ENCODE results near the gene HHAT. TPM values are rescaled to one million over a fixed set of nuclear protein-coding genes. Genes with fewer than 3 reads are reported as not detected.

The HHAT gene
- total and polyA plus RNA-seq, 2 donors (not counting 3 experiments of a cell fraction or from before 2014, with no cell fraction given), result 2.4 to 4.3 TPM

DNA sequence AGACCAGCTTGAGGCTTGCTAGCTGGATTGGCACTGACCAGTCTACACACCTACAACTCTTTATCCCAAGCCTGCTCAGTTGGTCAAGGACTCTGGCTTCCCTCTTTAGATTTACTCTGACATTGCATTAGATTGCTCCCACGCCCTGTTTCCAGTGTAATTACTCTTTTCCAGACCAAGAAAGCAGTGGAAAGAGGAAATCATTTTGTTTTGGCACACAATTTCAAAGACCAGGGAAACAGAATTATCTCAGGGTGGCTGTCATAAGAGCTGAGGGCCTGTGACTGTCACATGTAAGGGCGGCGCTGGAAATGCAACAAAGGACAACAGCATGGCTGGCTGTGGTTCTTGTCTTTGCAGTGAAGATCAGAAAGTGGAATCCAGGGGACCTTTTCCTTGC, 302.7 kb downstream of the HHAT start:
- Histone ChIP-seq H3K27ac (ENCODE audit: insufficient read depth, low read depth, low read length) (no peak overlapping the region), H2AFZ (ENCODE audit: low read depth, low read length) (no peak overlapping the region), H3K36me3 (ENCODE audit: control insufficient read depth in 2 of 2, extremely low read depth in 1 of 2, insufficient read depth in 2 of 2, low read length in 2 of 2) (no peaks in the 10 kb centered on the region), H3K79me2 (ENCODE audit: control insufficient read depth, insufficient read depth, low read length) (no peaks in the 10 kb centered on the region), H3K4me2 (ENCODE audit: insufficient read depth, low read length) (no peak overlapping the region), H3K27me3 (ENCODE audit: control insufficient read depth in 2 of 2, insufficient read depth in 2 of 2, low read length in 2 of 2) (no peaks in the 10 kb centered on the region), H3K9me1 (replicated peaks; ENCODE audit: control insufficient read depth, extremely low read depth, insufficient read depth, low read length) (no peaks in the 10 kb centered on the region), H4K20me1 (replicated peaks; ENCODE audit: control insufficient read depth, extremely low read depth, insufficient read depth, low read length) (no peaks in the 10 kb centered on the region), H3K4me1 (ENCODE audit: control insufficient read depth, extremely low read depth, insufficient read depth, low read length) (no peaks in the 10 kb centered on the region), H3K4me3 (replicated peaks in 1 of 3; ENCODE audit: insufficient read depth in 1 of 3, low read depth in 1 of 3, low read length in 3 of 3) (no peak overlapping the region), H3K9ac (replicated peaks; ENCODE audit: extremely low read depth, insufficient read depth, low read length) (no peak overlapping the region), H3K9me3 (replicated peaks; ENCODE audit: control insufficient read depth, insufficient read depth, low read length) (peaks cover 2% of the 10 kb centered on the region)
- dilution Hi-C loops (cut with MboI; ENCODE audit: extremely low pct_ligation_motif_present, low sequenced_read_pairs), result no loop called here
- TF ChIP-seq FOS (IDR thresholded peaks at IDR 0.05; ENCODE audit: borderline replicate concordance, insufficient read depth, low read length) (no peak), EZH2 (IDR thresholded peaks at IDR 0.05; ENCODE audit: borderline replicate concordance, low read depth, low read length, severe bottlenecking) (no peak), MYC (IDR thresholded peaks at IDR 0.05; ENCODE audit: low read depth, low read length) (no peak)
- no peak for DNase-seq (ENCODE audit: low read depth, low spot score)
- POLR2A ChIA-PET, result no interaction called here
- FAIRE-seq, result no peak
- intact Hi-C loops (cut with micrococcal nuclease), result no loop called here
- CTCF ChIA-PET, result no interaction called here
- no TSS peak for BruUV-seq (replicated peaks)

DNA sequence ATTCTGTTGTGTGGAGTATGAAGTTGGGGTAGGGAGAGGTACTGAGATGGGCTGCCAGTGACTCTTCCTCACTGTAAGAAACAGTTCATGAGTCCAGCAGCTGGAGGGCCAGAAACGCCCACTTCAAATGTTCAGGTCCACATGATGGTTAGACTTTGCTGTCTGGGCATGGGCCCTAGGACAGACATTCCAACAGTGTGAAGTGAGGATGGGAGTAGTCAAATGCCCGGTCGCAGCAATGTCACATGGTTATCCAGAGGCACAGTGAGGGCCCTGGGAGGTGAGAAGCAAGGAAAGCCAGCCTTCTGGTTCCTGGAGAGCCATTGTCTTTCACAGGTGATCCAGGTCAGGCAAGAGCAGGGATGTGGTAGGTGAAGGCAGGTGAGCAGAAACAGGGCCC, 304.4 kb downstream of the HHAT start:
- H4K20me1 ChIP-seq (replicated peaks; ENCODE audit: control insufficient read depth, extremely low read depth, insufficient read depth, low read length), result no peaks in the 10 kb centered on the region
- no peak overlapping the region for H2AFZ ChIP-seq (ENCODE audit: low read depth, low read length)
- no peak overlapping the region for H3K4me3 ChIP-seq (replicated peaks in 1 of 3; ENCODE audit: insufficient read depth in 1 of 3, low read depth in 1 of 3, low read length in 3 of 3)
- peaks cover 2% of the 10 kb centered on the region for H3K9me3 ChIP-seq (replicated peaks; ENCODE audit: control insufficient read depth, insufficient read depth, low read length)
- CTCF ChIA-PET, result no interaction called here
- POLR2A ChIA-PET, result no interaction called here
- DNase-seq (ENCODE audit: low read depth, low spot score), result no peak
- H3K79me2 ChIP-seq (ENCODE audit: control insufficient read depth, insufficient read depth, low read length), result no peaks in the 10 kb centered on the region
- intact Hi-C loops (cut with micrococcal nuclease) (no loop called here), dilution Hi-C loops (cut with MboI; ENCODE audit: extremely low pct_ligation_motif_present, low sequenced_read_pairs) (no loop called here)
- H3K4me2 ChIP-seq (ENCODE audit: insufficient read depth, low read length), result no peak overlapping the region
- no peaks in the 10 kb centered on the region for H3K27me3 ChIP-seq (ENCODE audit: control insufficient read depth in 2 of 2, insufficient read depth in 2 of 2, low read length in 2 of 2)
- FAIRE-seq, result no peak
- no peak overlapping the region for H3K27ac ChIP-seq (ENCODE audit: insufficient read depth, low read depth, low read length)
- H3K4me1 ChIP-seq (ENCODE audit: control insufficient read depth, extremely low read depth, insufficient read depth, low read length), result no peaks in the 10 kb centered on the region
- H3K36me3 ChIP-seq (ENCODE audit: control insufficient read depth in 2 of 2, extremely low read depth in 1 of 2, insufficient read depth in 2 of 2, low read length in 2 of 2), result no peaks in the 10 kb centered on the region
- no TSS peak for BruUV-seq (replicated peaks)
- H3K9ac ChIP-seq (replicated peaks; ENCODE audit: extremely low read depth, insufficient read depth, low read length), result no peak overlapping the region
- TF ChIP-seq FOS (IDR thresholded peaks at IDR 0.05; ENCODE audit: borderline replicate concordance, insufficient read depth, low read length) (no peak), POLR2A (IDR thresholded peaks at IDR 0.05; ENCODE audit: low read depth, low read length) (no peak), GATA2 (IDR thresholded peaks at IDR 0.05; ENCODE audit: insufficient read depth, insufficient read length, low read depth, low read length) (no peak), MYC (IDR thresholded peaks at IDR 0.05; ENCODE audit: low read depth, low read length) (no peak), POLR2AphosphoS5 (IDR thresholded peaks at IDR 0.05; ENCODE audit: insufficient read depth, low read depth, low read length) (no peak), JUN (IDR thresholded peaks at IDR 0.05; ENCODE audit: borderline replicate concordance, insufficient read depth, insufficient read length, low read depth) (no peak), EZH2 (IDR thresholded peaks at IDR 0.05; ENCODE audit: borderline replicate concordance, low read depth, low read length, severe bottlenecking) (no peak)
- TF ChIP-seq, protein P1, sequence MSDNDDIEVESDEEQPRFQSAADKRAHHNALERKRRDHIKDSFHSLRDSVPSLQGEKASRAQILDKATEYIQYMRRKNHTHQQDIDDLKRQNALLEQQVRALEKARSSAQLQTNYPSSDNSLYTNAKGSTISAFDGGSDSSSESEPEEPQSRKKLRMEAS (IDR thresholded peaks at IDR 0.05; ENCODE audit: insufficient read depth, insufficient read length), result no peak
- TF ChIP-seq, protein P2, sequence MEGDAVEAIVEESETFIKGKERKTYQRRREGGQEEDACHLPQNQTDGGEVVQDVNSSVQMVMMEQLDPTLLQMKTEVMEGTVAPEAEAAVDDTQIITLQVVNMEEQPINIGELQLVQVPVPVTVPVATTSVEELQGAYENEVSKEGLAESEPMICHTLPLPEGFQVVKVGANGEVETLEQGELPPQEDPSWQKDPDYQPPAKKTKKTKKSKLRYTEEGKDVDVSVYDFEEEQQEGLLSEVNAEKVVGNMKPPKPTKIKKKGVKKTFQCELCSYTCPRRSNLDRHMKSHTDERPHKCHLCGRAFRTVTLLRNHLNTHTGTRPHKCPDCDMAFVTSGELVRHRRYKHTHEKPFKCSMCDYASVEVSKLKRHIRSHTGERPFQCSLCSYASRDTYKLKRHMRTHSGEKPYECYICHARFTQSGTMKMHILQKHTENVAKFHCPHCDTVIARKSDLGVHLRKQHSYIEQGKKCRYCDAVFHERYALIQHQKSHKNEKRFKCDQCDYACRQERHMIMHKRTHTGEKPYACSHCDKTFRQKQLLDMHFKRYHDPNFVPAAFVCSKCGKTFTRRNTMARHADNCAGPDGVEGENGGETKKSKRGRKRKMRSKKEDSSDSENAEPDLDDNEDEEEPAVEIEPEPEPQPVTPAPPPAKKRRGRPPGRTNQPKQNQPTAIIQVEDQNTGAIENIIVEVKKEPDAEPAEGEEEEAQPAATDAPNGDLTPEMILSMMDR (IDR thresholded peaks at IDR 0.05; ENCODE audit: extremely low read depth in 1 of 2, insufficient read depth in 1 of 2, low read depth in 1 of 2, low read length in 2 of 2), result no peak
- H3K9me1 ChIP-seq (replicated peaks; ENCODE audit: control insufficient read depth, extremely low read depth, insufficient read depth, low read length), result no peaks in the 10 kb centered on the region
